ENCODE data around the gene DDA1. TPM values are rescaled to one million over a fixed set of nuclear protein-coding genes. Genes with fewer than 3 reads are reported as not detected.

Gene DDA1
- total RNA-seq, 1 donor from 2014 or later = 41.4 TPM

GRCh38 chr19:17348700-17349099 lies 39.3 kb downstream of the DDA1 start:
- H3K27me3 Mint-ChIP-seq = peaks cover 28% of the 10 kb centered on the region
- H3K36me3 Mint-ChIP-seq (ENCODE audit: insufficient read depth) = no peaks in the 10 kb centered on the region
- no peak overlapping the region for H3K4me3 Mint-ChIP-seq (ENCODE audit: low read depth)
- TF ChIP-seq, protein P1, sequence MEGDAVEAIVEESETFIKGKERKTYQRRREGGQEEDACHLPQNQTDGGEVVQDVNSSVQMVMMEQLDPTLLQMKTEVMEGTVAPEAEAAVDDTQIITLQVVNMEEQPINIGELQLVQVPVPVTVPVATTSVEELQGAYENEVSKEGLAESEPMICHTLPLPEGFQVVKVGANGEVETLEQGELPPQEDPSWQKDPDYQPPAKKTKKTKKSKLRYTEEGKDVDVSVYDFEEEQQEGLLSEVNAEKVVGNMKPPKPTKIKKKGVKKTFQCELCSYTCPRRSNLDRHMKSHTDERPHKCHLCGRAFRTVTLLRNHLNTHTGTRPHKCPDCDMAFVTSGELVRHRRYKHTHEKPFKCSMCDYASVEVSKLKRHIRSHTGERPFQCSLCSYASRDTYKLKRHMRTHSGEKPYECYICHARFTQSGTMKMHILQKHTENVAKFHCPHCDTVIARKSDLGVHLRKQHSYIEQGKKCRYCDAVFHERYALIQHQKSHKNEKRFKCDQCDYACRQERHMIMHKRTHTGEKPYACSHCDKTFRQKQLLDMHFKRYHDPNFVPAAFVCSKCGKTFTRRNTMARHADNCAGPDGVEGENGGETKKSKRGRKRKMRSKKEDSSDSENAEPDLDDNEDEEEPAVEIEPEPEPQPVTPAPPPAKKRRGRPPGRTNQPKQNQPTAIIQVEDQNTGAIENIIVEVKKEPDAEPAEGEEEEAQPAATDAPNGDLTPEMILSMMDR (IDR thresholded peaks at IDR 0.05; ENCODE audit: unreplicated experiment) = no peak
- H3K27ac Mint-ChIP-seq = no peak overlapping the region
- H3K4me1 Mint-ChIP-seq (ENCODE audit: low read depth) = no peaks in the 10 kb centered on the region
- H3K9me3 Mint-ChIP-seq (ENCODE audit: low read depth) = no peaks in the 10 kb centered on the region
- DNase-seq (ENCODE audit: low spot score, unreplicated experiment) = no peak

DNA sequence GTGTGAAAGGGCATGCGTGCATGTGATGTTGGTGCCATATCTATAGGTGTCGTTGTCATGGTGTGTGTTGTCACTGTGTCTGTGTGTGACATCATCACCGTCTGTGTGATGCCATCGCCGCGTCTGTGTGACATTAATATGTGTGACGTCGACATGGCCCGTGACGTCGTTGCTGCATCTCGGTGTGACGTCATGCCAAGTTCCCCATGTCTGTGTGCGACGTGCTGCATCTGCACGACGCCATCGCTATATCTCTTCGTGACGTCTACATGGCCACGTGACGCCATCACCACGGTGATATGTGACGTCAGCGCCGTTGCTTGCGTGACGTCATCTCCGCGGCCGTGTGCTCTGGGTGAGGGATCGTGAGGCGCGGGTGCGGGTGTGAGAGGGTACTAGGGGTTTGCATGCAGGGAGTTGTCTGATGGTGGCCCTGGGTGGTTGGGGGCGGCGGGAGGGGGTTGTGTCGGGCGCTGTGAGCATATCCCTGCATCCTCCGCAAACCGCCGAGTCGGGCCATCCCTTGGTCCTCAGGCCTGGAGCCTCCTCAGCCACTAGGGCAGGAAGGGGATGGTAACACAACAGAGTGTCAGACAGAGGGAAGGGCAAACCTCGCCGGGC lies 42.6 kb downstream of the DDA1 start:
- TF ChIP-seq, protein P1 (IDR thresholded peaks at IDR 0.05; ENCODE audit: unreplicated experiment) = no peak
- no peaks in the 10 kb centered on the region for H3K9me3 Mint-ChIP-seq (ENCODE audit: low read depth)
- H3K27me3 Mint-ChIP-seq = peaks cover 28% of the 10 kb centered on the region
- H3K4me1 Mint-ChIP-seq (ENCODE audit: low read depth) = no peaks in the 10 kb centered on the region
- no peak overlapping the region for H3K4me3 Mint-ChIP-seq (ENCODE audit: low read depth)
- DNase-seq (ENCODE audit: low spot score, unreplicated experiment) = no peak
- no peaks in the 10 kb centered on the region for H3K36me3 Mint-ChIP-seq (ENCODE audit: insufficient read depth)
- H3K27ac Mint-ChIP-seq = no peak overlapping the region

DNA sequence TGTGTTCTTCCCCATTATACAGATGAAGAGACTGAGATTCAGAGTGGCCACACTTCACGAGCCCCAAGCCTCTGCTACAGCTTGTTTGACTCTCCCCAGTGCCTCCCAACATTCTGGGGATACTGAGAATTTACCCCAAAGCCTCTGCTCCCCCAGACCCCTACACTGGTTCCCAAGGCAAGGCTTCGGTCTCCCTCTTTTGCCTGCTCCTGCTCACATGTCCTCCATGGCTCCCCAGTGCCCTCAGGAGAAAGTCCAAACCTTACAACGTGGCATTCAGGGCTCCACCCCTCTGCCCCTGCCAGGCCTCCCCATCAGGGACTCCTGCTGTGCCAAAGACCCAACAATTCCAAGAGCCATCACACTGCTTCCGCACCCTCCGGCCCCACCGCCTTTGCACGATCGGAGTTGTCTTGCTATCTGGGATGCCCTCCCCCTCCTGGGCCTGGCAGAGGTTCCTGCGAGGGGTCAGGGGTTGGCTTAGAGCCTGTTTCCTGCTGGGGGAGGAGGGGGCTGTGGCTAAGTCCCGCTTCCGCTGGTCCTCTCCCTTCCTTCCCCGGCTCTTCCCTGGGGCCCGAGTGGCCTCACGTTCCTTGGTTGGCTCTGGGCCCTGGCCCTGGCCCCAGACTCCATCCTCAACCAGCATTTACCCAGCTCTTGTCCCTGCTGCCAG lies 43.4 kb downstream of the DDA1 start:
- Mint-ChIP-seq H3K4me3 (ENCODE audit: low read depth) (no peak overlapping the region), H3K36me3 (ENCODE audit: insufficient read depth) (no peaks in the 10 kb centered on the region), H3K4me1 (ENCODE audit: low read depth) (no peaks in the 10 kb centered on the region), H3K27ac (no peak overlapping the region), H3K27me3 (peaks cover 25% of the 10 kb centered on the region), H3K9me3 (ENCODE audit: low read depth) (no peaks in the 10 kb centered on the region)
- TF ChIP-seq, protein P1 (IDR thresholded peaks at IDR 0.05; ENCODE audit: unreplicated experiment) = no peak
- DNase-seq (ENCODE audit: low spot score, unreplicated experiment) = no peak

DNA sequence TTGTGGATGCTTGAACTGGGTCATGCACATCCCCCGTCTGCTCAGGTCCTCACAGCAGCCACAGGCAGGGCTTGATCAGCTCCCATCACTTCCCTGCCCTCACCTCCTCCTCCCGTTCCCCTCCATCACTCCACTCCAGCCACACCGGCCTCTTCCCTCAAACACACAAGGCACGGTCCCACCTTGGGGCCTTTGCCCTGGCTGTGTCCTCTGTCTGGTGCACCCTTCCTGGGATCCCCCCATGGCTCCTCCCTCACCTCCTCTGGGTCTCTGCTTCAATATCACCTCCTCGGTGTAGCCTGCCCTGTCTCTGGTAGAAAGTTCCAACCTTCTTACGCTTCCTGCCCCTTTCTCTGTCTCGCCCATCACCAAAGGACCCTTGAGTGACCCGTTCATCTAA lies 44.0 kb downstream of the DDA1 start:
- no peak for DNase-seq (ENCODE audit: low spot score, unreplicated experiment)
- Mint-ChIP-seq H3K27ac (no peak overlapping the region), H3K4me1 (ENCODE audit: low read depth) (no peaks in the 10 kb centered on the region), H3K36me3 (ENCODE audit: insufficient read depth) (no peaks in the 10 kb centered on the region), H3K9me3 (ENCODE audit: low read depth) (no peaks in the 10 kb centered on the region), H3K27me3 (peaks cover 22% of the 10 kb centered on the region), H3K4me3 (ENCODE audit: low read depth) (no peak overlapping the region)
- TF ChIP-seq, protein P1 (IDR thresholded peaks at IDR 0.05; ENCODE audit: unreplicated experiment) = no peak

DNA sequence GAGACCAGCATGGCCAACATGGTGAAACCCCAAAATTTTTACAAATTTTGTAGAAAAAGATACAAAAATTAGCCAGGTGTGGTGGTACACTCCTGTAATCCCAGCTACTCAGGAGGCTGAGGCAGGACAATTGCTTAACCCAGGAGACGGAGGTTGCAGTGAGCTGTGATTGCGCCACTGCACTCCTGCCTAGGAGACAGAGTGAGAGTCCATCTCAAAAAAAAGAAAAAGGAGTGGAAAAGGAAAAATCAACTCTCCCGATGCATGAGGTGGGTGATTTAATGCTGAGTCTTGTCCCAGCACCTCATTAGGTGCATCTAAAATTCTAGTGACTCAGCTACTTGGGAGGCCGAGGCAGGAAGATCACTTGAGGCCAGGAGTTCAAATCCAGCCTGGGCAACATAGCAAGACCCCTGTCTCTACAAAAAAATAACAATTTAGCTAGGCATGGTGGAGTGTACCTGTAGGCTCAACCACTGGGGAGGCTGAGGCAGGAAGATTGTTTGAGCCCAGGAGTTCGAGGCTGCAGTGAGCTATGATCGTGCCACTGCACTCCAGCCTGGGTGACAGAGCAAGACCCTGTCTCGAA lies 47.8 kb downstream of the DDA1 start:
- Mint-ChIP-seq H3K9me3 (ENCODE audit: low read depth) (no peaks in the 10 kb centered on the region), H3K27ac (no peak overlapping the region), H3K4me1 (ENCODE audit: low read depth) (no peaks in the 10 kb centered on the region), H3K27me3 (peaks cover 10% of the 10 kb centered on the region), H3K4me3 (ENCODE audit: low read depth) (no peak overlapping the region), H3K36me3 (ENCODE audit: insufficient read depth) (no peaks in the 10 kb centered on the region)
- TF ChIP-seq, protein P1 (IDR thresholded peaks at IDR 0.05; ENCODE audit: unreplicated experiment) = no peak
- no peak for DNase-seq (ENCODE audit: low spot score, unreplicated experiment)
